Fibroblast of mammary gland (primary cell): Measurements from ENCODE around the gene POU2AF1.

Experiments used
- DNase-seq: peaks from one replicate; pipeline ENCODE4 v3.0.0-alpha.2; 2010; ENCODE audit warnings: low read depth
- H3K4me3 ChIP-seq: 2 replicates; pipeline ENCODE4 v1.5.1; 2011; ENCODE audit warnings: low read depth, mild to moderate bottlenecking, low read length, moderate library complexity; ENCODE audit not compliant: control insufficient read depth
- TF ChIP-seq, protein P1 (sequence below): conservative IDR thresholded peaks from 2 replicates; pipeline ENCODE4 v1.5.1; 2011; ENCODE audit warnings: low read depth, low read length, inconsistent platforms; ENCODE audit not compliant: control insufficient read depth, insufficient read depth

The POU2AF1 gene

DNA sequence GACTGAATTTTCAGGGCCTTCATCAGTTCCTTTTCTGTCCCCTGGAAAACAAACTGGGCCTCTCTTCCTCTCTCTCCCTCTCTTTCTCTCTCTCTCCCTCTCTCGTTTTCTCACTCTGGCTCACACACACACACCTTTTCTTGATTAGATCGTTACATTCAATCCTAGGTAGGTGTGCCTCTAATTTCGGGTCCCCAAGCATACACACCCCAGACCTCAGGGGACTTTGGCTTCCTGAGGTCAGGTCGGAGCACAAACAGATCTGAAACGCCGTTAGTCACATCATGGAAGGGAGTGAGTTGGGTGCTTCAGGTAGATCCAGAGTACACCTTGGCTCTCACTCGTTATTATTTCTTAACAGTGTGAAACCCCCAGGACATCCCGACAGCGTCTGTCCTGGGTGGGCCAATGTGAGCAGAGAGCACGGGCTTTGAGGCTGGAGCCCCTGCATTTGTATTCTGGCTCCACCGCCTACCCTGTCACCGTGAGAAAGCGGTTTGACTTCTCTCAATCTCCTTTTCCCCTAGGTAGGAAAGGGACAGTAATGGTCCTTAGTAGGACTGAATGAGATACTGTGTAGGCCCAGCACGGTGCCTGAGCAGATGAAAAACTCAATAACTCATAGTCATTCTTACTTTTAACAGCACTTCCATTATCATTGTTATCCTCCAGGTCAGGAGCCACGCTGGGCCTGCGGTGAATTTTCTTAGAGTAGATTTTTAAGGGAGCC is 37.3 kb upstream of the POU2AF1 start:
- TF ChIP-seq, protein P1, sequence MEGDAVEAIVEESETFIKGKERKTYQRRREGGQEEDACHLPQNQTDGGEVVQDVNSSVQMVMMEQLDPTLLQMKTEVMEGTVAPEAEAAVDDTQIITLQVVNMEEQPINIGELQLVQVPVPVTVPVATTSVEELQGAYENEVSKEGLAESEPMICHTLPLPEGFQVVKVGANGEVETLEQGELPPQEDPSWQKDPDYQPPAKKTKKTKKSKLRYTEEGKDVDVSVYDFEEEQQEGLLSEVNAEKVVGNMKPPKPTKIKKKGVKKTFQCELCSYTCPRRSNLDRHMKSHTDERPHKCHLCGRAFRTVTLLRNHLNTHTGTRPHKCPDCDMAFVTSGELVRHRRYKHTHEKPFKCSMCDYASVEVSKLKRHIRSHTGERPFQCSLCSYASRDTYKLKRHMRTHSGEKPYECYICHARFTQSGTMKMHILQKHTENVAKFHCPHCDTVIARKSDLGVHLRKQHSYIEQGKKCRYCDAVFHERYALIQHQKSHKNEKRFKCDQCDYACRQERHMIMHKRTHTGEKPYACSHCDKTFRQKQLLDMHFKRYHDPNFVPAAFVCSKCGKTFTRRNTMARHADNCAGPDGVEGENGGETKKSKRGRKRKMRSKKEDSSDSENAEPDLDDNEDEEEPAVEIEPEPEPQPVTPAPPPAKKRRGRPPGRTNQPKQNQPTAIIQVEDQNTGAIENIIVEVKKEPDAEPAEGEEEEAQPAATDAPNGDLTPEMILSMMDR: no peak
- no peak for DNase-seq
- H3K4me3 ChIP-seq: no peak overlapping the region

DNA sequence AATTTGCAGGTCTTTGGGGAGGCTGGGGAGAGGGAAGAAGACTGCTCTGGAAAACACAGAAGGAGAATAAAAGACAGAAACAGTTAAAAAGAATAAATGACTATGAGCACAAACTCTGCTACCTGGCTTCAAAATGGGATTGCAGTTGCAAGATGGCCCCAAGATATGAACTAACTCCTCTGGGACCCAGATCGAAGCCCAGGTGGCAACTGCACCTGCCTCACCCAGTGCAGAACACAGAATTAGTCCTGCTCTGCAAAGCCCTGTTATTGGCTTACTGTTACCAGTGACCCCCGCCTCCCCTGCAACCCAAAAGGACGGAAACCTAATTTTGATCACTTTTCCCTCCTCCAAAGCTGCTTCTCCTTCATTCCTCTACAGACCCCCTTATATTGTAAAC is 35.9 kb upstream of the POU2AF1 start:
- TF ChIP-seq, protein P1: no peak
- H3K4me3 ChIP-seq: no peak overlapping the region
- DNase-seq: no peak

DNA sequence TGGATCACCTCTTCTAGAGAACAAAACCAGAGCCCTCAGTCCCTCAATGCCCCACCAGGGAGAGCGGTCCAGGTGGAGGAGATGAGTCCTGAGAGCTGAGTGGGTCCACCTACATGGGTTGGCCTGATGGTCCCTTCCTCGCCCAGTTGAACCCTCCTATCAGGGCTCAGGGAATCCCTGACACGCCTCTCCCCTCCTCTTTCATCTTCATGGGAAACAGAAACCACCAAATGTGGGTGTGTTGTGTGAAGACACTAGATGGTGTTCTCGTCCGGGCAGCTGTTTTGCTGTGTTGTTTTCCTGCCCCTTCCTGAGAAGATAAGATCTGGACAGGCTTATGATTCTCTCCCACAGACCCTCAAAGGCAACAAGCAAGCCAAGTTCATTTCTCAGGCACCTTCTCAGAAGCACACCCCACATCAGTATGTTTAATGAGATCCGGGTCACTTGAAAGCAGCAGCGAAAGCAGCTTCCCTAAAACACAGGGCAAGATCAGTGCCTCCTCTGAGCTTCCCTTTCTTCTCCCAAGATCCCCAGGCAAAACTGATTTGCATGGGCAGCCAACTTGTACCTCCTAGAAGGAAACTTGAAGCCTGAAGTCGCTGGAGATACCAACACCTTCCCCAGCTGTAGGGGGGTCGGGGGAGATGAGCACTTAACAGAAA is 35.3 kb upstream of the POU2AF1 start:
- H3K4me3 ChIP-seq: no peak overlapping the region
- TF ChIP-seq, protein P1: no peak
- no peak for DNase-seq

DNA sequence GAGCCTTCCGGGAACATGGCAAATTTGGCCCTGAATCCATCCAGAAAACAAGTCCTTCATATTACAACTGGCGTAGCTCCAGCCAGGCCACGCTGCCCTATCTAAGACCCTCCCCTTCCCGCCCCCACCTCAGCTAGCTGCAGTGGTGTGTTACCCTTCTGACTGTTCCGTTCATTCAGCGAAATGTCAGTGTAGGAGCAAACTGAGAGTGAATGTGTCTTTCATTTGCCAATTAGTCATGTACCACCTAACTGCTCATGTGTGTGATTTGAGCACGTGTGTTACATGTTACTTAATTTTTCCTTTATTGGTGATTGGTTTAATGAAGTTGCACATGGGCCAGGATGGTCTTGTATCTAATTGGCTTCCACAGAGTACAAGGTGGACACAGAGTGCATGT is 34.8 kb upstream of the POU2AF1 start:
- DNase-seq: no peak
- TF ChIP-seq, protein P1: no peak
- H3K4me3 ChIP-seq: no peak overlapping the region

DNA sequence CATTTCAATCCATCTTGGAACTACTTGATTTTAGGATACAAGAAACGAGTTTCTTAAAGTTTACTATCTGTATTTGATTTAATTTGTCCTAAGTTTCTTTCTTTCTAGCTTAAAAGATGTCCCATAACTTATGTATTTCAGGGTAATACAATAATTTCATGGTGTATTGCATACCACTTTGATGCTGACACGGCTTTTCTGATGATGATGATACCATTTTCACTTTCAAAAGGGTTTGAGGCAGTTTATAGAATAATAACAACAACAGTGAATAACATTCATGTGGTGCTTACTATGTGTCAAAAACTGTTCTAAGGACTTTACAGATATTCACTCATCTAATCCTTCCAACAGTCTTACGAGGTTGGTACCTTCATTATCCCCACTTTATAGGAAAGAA is 33.2 kb upstream of the POU2AF1 start:
- TF ChIP-seq, protein P1: no peak
- no peak for DNase-seq

DNA sequence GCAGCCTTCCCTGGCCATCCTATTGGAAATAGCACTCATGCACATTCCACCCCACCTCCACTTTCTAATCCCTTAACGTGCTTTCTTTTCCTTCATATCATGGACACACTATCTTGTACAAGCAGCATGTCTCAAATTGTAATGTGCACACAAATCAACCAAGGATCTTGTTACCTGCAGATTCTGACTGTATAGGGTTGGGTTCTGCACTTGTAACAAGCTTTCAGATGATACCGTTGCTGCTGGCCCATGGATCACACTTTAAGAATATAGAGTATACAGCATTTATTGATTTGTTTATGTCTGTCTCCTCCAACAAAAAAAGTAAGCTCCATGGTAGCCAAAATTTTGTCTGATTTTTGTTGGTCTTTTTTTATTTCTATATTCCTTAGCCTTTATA is 32.4 kb upstream of the POU2AF1 start:
- TF ChIP-seq, protein P1: no peak
- DNase-seq: no peak
- H3K4me3 ChIP-seq: no peak overlapping the region

More for the DNA sequence above, 33.2 kb upstream of the POU2AF1 start:
- no peak overlapping the region for H3K4me3 ChIP-seq
